ENCODE measurements around the gene LAMA2.

Gene LAMA2

DNA sequence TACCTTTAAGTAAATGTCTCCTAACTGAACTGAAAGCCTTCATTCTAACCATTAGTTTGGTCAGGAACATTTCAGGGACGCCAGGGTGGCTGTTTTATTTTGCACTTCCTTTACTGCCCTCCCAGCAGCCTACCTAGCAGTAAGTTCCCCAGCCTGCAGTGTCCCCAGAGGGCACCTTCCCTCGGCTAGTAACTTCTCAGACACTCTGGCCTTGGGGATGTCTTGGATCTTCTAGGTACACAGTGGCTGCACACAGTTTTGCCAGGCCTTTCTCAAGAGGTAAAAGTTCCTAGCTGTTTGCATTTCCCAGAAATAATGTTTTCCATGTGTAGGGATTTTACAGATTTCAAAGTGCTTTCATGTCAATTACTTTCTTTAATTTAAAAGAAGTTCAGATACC is 378 bp upstream of the LAMA2 start:
- Histone ChIP-seq H3K9me3 (ENCODE audit: low read length) (no peaks in the 10 kb centered on the region), H2AFZ (ENCODE audit: low read length) (no peak overlapping the region), H3K27ac (ENCODE audit: low read depth, low read length, poor library complexity, severe bottlenecking) (no peak overlapping the region), H3K4me2 (ENCODE audit: low read length) (no peak overlapping the region), H3K79me2 (ENCODE audit: insufficient read depth, low read length) (no peaks in the 10 kb centered on the region), H3K9me2 (ENCODE audit: low read depth, low read length) (no peaks in the 10 kb centered on the region), H3K27me3 (ENCODE audit: insufficient read depth, low read length) (no peaks in the 10 kb centered on the region), H3K36me3 (ENCODE audit: insufficient read depth, low read length) (no peaks in the 10 kb centered on the region), H3K4me3 (ENCODE audit: low read depth, low read length, poor library complexity, severe bottlenecking) (no peak overlapping the region), H4K20me1 (ENCODE audit: insufficient read depth, low read length) (no peaks in the 10 kb centered on the region), H3K4me1 (ENCODE audit: insufficient read depth, low read length, severe bottlenecking) (no peaks in the 10 kb centered on the region), H3F3A (ENCODE audit: insufficient read depth, low read length) (no peaks in the 10 kb centered on the region), H3K9ac (ENCODE audit: low read length) (no peak overlapping the region)
- TF ChIP-seq, protein P1, sequence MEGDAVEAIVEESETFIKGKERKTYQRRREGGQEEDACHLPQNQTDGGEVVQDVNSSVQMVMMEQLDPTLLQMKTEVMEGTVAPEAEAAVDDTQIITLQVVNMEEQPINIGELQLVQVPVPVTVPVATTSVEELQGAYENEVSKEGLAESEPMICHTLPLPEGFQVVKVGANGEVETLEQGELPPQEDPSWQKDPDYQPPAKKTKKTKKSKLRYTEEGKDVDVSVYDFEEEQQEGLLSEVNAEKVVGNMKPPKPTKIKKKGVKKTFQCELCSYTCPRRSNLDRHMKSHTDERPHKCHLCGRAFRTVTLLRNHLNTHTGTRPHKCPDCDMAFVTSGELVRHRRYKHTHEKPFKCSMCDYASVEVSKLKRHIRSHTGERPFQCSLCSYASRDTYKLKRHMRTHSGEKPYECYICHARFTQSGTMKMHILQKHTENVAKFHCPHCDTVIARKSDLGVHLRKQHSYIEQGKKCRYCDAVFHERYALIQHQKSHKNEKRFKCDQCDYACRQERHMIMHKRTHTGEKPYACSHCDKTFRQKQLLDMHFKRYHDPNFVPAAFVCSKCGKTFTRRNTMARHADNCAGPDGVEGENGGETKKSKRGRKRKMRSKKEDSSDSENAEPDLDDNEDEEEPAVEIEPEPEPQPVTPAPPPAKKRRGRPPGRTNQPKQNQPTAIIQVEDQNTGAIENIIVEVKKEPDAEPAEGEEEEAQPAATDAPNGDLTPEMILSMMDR (IDR thresholded peaks at IDR 0.05; ENCODE audit: low read length), result no peak
- no peak for TF ChIP-seq EZH2 (IDR thresholded peaks at IDR 0.05; ENCODE audit: borderline replicate concordance, low read length)

DNA sequence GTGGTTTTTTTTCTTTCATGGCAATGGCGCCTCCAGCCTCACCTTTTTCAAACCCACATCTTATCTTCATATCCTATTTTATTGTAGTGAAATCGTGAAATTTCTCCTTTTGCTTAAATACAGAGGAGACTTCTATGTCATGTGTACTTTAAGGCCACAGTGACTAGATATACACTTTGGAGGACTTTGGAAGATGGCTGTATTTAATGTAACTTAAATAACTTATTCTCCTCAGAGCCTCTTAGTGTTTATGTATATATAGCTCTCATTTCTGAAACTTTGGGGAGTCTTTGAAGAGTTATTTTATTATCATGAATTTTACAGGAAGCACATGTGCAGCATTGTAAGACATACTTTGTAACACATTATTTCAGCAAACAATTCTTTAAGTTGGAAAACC is 968 bp downstream of the LAMA2 start:
- no peaks in the 10 kb centered on the region for H3K9me3 ChIP-seq (ENCODE audit: low read length)
- H3K27ac ChIP-seq (ENCODE audit: low read depth, low read length, poor library complexity, severe bottlenecking), result no peak overlapping the region
- no peaks in the 10 kb centered on the region for H3K79me2 ChIP-seq (ENCODE audit: insufficient read depth, low read length)
- H3K9ac ChIP-seq (ENCODE audit: low read length), result no peak overlapping the region
- H3K36me3 ChIP-seq (ENCODE audit: insufficient read depth, low read length), result no peaks in the 10 kb centered on the region
- H2AFZ ChIP-seq (ENCODE audit: low read length), result no peak overlapping the region
- no peaks in the 10 kb centered on the region for H3K4me1 ChIP-seq (ENCODE audit: insufficient read depth, low read length, severe bottlenecking)
- H3F3A ChIP-seq (ENCODE audit: insufficient read depth, low read length), result no peaks in the 10 kb centered on the region
- H3K4me2 ChIP-seq (ENCODE audit: low read length), result no peak overlapping the region
- TF ChIP-seq, protein P1 (IDR thresholded peaks at IDR 0.05; ENCODE audit: low read length), result no peak
- no peak for TF ChIP-seq EZH2 (IDR thresholded peaks at IDR 0.05; ENCODE audit: borderline replicate concordance, low read length)
- no peak overlapping the region for H3K4me3 ChIP-seq (ENCODE audit: low read depth, low read length, poor library complexity, severe bottlenecking)
- H3K27me3 ChIP-seq (ENCODE audit: insufficient read depth, low read length), result no peaks in the 10 kb centered on the region
- no peaks in the 10 kb centered on the region for H3K9me2 ChIP-seq (ENCODE audit: low read depth, low read length)
- no peaks in the 10 kb centered on the region for H4K20me1 ChIP-seq (ENCODE audit: insufficient read depth, low read length)

DNA sequence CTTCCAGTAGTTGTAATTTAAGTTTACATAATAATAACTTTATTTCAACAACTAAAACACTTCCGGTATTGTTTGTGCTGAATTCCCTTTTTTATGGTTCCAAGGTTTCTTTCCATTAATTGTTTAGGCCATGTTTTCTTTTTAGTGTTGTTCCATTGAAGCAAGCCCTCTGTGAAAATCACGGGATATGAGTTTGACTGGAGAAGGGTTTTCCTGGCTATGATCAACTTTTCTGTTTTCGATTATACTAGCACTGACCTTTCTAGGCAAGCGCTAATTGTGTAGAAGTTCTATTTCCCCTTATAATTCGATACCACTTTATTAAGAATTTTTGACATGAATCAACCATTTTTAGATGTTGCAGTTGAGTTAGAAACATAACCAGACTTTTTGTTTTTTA is 2.4 kb downstream of the LAMA2 start:
- Histone ChIP-seq H3K9me2 (ENCODE audit: low read depth, low read length) (no peaks in the 10 kb centered on the region), H3K79me2 (ENCODE audit: insufficient read depth, low read length) (no peaks in the 10 kb centered on the region), H3K27me3 (ENCODE audit: insufficient read depth, low read length) (no peaks in the 10 kb centered on the region), H3K4me3 (ENCODE audit: low read depth, low read length, poor library complexity, severe bottlenecking) (no peak overlapping the region), H3K4me1 (ENCODE audit: insufficient read depth, low read length, severe bottlenecking) (no peaks in the 10 kb centered on the region), H4K20me1 (ENCODE audit: insufficient read depth, low read length) (no peaks in the 10 kb centered on the region), H3K9ac (ENCODE audit: low read length) (no peak overlapping the region), H3F3A (ENCODE audit: insufficient read depth, low read length) (no peaks in the 10 kb centered on the region), H2AFZ (ENCODE audit: low read length) (no peak overlapping the region), H3K4me2 (ENCODE audit: low read length) (no peak overlapping the region), H3K9me3 (ENCODE audit: low read length) (no peaks in the 10 kb centered on the region), H3K36me3 (ENCODE audit: insufficient read depth, low read length) (no peaks in the 10 kb centered on the region), H3K27ac (ENCODE audit: low read depth, low read length, poor library complexity, severe bottlenecking) (no peak overlapping the region)
- TF ChIP-seq EZH2 (IDR thresholded peaks at IDR 0.05; ENCODE audit: borderline replicate concordance, low read length), result no peak
- TF ChIP-seq, protein P1 (IDR thresholded peaks at IDR 0.05; ENCODE audit: low read length), result no peak
